GM21423 (cell line): Measurements from ENCODE around the gene REM2.
"Not testable (repeated sequence)": the region's sequence is repeated elsewhere in the genome, so short reads cannot be mapped to it uniquely, and the experiment has no call there.

Experiments
- ATAC-seq: cut with Tn5 transposase; IDR thresholded peaks from one replicate; pipeline ENCODE4 v1.9.1; 2021; ENCODE audit warnings: mild to moderate bottlenecking, moderate library complexity; ENCODE audit not compliant: unreplicated experiment

Gene REM2

DNA sequence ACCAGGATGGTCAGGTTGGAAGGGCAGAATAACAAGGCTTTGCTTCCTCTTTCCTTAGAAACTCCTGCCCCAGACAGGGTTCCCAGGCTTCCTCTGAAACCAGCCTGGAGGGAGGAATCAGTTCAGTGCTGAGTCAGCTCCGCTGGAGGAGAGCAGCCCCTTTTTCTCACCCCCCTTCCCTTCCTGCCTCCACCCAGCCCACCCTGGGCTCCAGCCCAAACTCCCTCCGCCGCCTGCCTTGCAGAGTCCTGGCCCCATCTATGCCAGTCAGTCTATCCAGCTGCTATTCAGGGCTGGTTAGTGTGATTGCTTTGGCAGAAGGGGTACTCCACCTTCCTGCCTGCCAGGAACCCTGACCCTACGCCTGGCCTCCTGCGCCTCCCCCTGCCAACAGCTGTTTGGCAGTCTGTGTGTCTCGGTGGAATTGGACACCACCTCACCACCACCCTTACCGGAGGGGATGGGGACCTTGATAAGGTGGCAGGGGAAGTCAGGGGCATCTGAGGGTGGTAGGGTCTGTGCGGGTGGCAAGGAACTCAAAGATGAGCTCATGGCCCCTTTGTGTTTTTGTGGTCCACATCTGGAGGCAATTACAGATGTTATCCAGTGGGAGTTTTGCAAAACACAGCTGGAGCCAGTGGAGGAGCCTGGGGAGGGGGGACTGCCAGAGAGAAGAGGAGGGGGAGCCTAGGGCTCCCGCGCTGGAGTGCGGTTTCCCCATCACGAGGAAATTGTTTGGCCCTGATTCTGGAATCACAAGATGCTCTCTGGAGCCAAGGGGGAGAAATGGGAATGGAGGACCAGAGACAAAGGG, 34.5 kb upstream of the REM2 start:
- no peak for ATAC-seq

DNA sequence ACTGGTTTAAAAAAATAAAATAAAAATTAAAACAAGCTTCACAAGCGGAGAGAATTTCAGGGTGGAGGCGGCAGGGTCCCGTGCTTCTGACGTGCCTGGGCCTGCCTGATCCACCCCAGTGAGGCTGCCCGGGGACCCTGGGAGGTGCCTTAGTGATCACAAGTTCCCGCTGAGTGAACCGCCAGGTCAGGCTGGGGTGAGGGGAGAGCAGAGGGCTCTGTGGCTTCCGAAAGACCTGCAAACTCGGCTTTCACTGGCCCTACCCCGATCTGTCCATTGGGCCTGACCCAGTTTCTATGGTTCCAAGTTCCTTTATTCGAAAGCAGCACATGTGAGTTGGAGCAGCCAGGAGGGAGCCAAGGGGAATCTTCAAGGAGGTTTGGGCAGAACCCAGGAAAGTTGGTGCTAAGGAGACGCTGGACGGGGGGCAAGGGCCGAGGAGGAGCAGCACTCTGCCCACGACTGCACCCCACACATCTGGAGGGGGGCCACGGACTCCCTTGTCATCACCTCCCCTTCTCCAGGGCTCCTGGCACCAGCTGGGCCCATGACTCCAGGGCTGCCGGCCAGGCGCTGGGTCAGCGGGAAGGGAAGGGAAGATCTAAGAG, 33.7 kb upstream of the REM2 start:
- ATAC-seq = no peak

DNA sequence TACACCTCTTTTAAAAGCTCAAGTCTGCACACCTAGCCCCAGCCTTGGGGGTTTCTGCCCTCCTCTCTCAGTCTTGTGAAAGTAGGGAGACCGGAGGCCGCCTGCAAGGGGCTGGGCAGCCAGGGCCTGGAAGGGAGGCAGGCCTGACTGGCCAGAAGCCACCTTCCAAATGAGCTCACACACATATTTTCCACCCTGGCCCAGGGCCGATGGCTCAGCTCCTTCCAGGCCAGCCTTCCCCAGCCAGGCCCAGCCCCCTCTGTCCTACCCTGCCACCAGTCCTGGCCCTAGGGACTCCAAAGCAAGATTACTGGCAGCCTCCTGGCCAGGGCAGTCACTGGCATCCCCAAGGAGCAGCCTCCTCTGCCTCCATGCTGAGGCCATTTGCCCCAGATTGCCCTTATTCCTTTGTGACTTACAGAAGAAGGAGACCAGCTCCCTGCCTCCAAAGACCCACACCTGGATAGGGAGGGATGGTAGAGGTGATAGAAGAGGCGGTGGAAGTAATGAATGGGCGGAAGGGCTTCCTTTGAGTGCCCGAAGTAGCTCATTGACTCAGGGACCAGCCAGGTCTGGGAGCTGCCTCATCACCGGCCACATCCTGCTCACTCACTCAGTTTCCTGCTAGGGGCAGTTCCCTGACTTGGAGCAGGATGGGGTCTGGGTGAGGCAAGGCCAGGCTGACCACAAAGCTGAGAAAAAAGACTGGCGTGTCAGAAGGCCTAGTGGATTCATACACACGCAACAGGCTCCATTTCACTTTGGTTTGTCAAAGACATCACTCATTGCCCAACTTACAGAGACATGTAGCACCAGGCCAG, 31.9 kb upstream of the REM2 start:
- ATAC-seq = no peak

DNA sequence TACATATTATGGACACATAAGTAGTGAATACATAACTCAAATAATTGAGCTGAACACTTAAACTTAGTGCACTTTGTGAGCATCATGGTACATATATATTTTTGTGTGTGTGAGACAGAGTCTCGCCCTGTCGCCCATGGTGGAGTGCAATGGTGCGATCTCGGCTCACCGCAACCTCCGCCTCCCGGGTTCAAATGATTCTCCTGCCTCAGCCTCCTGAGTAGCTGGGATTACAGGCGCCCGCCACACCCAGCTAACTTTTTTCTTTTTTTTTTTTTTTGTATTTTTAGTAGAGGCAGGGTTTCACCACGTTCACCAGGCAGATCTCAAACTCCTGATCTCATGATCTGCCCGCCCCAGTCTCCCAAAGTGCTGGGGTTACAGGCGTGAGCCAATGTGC, 30.8 kb upstream of the REM2 start:
- not testable (repeated sequence) for ATAC-seq

DNA sequence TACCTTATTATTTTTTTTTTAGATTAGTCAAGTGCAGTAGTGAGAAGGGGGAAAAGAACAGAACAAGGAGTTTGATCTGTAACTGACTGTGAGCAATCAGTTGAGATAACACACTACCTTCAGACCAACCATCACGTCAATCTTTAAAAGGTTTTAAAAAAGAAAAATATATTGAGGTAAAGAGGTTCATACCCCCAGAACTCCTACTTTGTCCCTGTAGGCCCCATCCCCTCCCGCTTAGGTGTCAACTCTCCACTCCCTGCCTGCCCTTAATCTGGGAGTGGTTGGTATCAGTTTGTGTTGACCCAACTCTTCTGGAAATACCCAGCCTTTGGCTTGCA, 30.5 kb upstream of the REM2 start:
- ATAC-seq = no peak

DNA sequence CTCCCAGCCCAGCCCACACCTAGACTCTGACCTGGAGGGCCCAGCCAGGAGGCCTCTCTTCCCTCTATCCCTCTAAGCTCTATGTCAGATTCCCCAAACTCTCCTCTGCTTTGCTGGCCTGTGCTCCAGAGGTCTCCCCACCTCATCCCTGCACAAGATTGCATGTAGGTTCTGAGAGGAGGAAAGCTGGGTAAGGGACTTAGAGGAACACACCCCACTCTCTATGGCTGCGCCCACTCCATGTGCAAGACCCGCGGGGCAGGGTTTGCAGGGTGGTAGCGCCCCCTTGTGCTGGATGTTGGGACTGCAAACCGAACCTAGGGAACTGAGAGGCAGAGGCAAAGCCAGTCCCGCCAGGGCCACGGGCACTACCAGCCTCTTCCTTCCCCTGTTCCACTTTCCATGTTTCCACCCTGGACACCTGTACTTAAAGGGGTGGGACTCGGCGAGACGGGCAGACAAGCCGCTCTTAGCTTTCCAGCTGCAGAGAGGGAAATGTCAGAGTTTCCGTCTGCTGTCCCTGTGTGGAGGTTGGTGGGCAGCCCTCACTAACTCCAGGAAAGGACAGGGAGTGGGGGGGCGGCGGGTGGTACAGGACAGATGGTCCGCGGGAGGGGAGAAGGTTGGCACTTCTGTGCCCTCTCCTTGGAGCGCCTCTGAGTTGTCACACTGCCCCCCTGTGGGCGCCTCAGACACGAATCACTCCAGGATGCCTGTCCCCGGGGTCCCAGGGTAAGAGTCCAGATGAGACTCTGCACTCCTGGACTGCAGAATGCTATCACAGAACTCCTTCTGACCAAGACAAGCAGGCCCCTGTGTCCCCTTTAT, 29.9 kb upstream of the REM2 start:
- peak; percentile 58 for ATAC-seq

DNA sequence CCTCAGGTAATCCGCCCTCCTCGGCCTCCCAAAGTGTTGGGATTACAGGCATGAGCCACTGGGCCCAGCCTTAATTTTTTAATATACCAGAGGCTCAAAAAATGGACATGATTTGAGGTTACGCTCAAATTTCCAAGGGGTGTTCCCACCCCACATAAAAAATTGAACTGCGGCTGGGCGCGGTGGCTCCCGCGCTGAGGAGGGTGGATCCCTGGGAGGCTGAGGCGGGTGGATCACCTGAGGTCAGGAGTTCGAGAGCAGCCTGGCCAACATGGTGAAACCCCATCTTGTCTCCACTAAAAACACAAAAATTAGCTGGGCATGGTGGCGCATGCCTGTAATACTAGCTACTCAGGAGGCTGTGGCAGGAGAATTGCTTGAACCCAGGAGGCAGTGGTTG, 28.7 kb upstream of the REM2 start:
- ATAC-seq = not testable (repeated sequence)

DNA sequence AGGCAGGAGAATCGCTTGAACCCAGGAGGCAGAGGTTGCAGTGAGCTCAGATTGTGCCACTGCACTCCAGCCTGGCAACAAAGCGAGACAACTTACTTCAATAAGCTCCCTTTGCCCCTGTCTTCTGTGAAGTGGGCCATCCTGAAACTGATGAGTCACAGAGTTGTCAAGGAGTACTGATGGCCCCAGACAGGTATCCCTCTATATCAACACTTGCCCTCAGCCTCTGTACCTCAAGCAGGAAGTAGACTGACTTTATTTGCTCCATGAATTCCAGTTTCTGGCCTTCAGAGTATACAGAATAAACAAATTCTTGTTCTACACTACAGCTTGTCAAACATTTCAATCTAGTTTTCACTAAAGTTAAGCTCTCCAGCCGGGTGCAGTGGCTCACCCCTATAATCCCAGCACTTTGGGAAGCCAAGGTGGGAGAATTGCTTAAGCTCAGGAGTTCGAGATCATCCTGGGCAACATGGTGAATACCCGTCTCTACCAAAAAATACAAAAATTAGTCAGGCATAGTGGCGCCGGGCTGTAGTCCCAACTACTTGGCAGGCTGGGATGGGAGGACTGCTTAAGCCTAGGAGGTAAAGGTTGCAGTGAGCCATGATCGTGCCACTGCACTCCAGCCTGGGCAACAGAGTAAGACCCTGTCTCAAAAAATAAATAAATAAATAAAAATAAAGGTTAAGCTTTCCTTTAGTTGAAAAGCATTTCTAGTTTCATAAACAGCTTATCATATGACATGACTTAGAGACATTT, 27.9 kb upstream of the REM2 start:
- ATAC-seq = no peak

DNA sequence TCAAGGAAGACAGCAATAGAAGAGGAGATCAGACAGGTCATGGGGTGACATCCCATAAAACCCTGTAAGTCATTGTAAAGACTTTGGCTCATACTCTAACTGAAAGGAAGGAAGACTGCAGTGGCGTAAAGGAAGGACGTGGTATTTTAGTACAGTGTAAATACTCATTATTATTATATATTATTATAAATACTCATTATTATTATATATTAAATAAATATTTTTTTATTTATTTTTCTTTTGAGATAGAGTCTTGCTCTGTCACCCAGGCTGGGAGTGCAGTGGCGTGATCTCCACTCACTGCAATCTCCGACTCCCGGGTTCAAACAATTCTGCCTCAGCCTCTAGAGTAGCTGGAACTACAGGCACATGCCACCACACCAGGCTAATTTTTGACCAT, 26.6 kb upstream of the REM2 start:
- no peak for ATAC-seq

DNA sequence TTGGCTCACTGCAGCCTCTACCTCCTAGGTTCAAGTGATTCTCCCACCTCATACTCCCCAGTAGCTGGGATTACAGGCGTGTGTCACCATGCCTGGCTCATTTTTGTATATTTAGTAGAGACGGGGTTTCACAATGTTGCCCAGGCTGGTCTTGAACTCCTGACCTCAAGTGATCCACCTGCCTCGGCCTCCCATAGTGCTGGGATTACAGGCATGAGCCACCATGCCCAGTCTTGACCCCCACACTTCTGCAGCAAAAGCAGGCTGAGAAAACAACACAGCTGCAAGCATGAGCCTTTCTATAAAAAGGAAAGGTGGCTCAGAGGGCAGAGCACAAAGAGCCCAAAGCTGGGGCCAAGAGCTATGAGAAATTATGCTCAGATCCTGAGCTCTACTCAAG, 22.6 kb upstream of the REM2 start:
- not testable (repeated sequence) for ATAC-seq

DNA sequence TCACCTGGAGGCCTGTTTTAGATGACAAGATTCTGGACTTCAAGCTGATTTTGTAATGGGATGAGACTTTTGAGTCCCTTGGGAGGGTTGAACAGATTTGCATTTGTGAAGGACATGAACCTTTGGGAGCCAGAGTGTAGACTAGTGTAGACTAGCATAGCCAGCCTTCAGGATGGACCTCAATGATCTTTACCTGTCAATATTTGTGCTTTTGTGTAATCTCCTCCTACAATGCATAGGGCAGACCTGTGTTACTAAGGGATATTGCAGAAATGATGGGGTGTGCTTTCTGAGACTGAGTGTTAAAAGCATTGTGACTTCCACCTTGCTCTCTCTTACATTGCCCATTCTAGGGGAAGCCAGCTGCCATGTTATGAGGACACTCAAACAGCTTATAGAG, 21.4 kb upstream of the REM2 start:
- ATAC-seq = no peak

DNA sequence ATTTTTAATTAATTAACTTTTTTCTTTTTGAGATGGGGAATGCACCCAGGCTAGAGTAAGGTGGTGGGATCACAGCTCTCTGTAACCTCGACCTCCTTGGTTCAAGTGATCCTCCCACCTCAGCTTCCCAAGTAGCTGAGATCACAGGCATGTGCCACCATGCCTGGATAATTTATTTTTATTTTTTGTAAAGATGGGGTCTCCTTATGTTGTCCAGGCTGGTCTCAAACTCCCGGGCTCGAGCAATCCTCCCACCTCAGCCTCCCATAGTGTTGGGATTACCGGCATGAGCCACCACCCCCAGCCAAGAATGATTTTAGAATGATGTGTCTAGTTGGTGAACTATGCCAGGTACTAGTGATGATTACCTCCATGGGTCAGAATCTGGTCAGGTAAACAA, 18.0 kb upstream of the REM2 start:
- ATAC-seq = no peak

DNA sequence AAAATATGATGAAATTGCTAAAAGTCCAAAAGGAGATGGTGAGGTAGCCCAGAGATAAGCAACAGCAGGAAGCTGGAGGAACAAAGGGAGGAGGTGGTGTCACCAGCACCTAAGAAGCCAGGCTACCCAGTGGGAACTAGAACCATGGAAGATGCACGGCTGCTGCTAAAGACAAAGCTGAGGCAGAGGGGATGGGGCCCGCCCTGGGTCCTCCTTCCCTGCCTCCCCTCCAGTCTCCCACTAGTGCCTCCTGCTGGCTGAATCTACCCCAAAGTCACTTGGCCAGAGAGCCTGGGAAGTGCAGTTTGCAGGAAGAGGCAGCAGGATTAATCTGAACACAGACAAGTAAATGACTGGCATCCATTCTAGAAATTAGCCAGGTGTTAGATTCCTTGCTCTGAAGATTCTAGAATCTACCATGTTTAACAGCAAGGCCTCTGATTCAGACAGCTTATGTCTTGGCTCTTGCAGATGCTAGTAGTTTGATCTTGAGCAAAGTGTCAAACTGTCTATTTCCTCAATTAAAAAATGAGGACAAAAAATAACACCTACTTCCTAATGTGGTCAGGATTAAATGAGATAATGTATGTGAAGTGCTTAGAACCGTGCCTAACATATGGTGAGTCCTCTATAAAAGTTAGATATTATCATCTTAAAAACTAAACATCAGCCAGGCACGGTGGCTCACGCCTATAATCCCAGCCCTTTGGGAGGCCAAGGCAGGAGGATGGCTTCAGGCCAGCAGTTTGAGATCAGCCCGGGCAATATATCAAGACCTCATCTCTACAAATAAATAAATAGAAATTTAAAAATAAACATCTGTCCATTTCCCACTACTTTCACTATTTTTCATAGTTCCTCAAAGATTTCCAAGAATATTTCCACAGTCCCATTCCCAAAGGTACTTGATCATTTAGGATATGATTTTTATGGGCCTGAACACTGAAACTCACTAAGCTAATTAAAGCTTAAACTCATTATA, 17.3 kb upstream of the REM2 start:
- no peak for ATAC-seq

DNA sequence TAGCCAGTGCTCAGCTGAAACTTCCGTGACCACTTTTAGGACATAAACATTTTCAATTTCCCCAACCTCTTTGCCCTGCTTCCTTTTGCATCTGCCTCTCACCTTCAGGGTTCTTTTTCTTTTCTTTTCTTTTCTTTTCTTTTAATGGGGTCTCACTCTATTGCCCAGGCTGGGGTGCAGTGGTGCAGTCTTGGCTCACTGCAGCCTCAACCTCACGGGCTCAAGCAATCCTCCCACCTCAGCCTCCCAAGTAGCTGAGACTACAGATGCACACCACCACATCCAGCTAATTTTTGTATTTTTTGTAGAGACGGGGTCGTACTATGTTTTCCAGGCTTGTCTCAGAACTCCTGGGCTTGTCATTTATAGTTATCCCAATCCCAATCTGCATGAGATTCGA, 16.1 kb upstream of the REM2 start:
- ATAC-seq = no peak

DNA sequence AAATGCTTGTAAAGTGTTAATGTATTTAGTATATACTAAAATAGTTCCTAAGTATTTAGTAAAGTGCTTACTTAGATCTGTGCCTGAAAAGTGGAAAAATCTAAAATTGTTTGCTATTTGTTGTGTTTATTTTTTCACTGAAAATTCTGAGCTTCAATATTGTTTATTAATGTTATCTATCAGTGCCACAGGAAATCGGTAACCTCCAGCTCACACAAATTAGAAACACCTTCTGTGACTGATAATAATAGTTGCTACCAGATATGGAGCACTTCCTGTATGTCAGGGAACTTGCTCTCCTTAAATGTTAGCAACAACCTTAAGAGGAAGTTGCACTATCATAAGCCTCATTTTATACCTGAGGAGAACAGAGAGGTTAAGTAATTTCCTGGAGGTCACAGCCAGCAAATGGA, 12.2 kb upstream of the REM2 start:
- peak; percentile 24 for ATAC-seq

DNA sequence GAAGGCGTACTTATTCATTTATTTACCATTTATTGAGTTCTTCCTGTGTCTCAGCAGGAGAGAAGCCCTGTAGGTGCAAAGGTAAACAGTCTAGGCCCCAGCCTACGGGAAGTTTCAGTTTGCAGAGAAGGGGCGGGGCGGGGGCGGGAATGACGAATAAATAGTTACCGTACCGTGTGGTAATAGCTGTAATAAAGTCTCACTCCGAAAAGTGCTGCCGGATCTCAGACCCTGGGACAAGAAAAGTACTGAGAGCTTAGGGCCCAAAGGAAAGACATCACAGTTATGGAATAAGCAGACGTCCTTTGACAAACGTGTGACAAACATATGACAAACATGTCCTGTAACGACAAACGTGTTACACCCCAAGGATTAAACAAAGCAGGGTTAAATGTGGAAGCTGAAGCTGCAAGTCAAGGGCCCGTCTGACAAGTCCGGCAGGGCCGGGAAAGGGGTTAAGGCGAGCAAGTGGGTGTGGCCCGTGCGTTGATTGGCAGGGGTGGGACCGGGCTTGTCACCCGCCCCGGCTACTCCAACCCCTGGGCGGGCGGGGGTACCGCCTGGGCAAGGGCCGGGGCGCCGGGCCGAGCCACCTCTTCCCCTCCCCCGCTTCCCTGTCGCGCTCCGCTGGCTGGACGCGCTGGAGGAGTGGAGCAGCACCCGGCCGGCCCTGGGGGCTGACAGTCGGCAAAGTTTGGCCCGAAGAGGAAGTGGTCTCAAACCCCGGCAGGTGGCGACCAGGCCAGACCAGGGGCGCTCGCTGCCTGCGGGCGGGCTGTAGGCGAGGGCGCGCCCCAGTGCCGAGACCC, 11.6 kb upstream of the REM2 start, which contains the start of gene LRP10:
LRP10 (plus strand) TSS at position 517 of the 809 bp plus-strand sequence. CDS start 564 bp downstream, outside the sequence.
- ATAC-seq = peak; percentile 73

DNA sequence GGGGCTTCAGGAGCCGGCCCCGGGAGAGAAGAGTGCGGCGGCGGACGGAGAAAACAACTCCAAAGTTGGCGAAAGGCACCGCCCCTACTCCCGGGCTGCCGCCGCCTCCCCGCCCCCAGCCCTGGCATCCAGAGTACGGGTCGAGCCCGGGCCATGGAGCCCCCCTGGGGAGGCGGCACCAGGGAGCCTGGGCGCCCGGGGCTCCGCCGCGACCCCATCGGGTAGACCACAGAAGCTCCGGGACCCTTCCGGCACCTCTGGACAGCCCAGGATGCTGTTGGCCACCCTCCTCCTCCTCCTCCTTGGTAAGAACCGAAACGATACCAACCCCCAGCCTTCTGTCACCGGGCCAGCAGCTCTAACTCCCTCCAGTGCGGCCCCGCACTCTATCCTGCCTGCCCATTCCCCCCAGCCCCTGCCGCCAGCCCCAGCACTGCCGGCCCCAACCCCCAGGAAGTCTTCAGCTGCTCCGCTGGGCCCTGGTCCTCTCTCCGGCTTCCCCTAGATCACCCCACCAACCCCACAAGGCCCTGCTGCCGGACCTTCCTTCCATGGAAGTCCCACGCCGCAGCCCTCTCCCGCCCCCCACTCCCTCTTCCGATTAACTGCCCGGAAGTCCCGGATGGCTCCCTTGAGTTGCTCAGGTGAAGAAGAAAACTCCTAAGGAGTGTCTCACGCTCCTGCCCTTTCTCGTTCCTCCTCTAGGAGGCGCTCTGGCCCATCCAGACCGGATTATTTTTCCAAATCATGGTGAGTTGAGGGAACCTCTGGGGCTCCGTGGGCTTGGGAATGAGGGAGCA, 10.8 kb upstream of the REM2 start:
- peak; percentile 14 for ATAC-seq
